ENCODE data around the gene WNT10A.

WNT10A gene

GRCh38 chr2:218858138-218858445 lies 22.6 kb upstream of the WNT10A start:
- H3K27me3 ChIP-seq (ENCODE audit: low read depth, low read length) = peaks cover 60% of the 10 kb centered on the region
- H3K9me3 ChIP-seq (ENCODE audit: control insufficient read depth in 1 of 2, low read length in 2 of 2) = no peaks in the 10 kb centered on the region
- H3K4me3 ChIP-seq (ENCODE audit: low read depth in 1 of 2, low read length in 2 of 2) = no peak overlapping the region
- peaks cover 0 to 24% of the 10 kb centered on the region in 2 donors for H3K4me1 ChIP-seq (ENCODE audit: control insufficient read depth in 1 of 2, insufficient read depth in 2 of 2, low read length in 2 of 2)
- H3K27ac ChIP-seq (ENCODE audit: low read length) = no peak overlapping the region
- H3K36me3 ChIP-seq (ENCODE audit: control insufficient read depth in 1 of 2, insufficient read depth in 2 of 2, low read length in 2 of 2) = no peaks in the 10 kb centered on the region

GRCh38 chr2:218858671-218859555 lies 21.7 kb upstream of the WNT10A start:
- peaks cover 0 to 21% of the 10 kb centered on the region in 2 donors for H3K4me1 ChIP-seq (ENCODE audit: control insufficient read depth in 1 of 2, insufficient read depth in 2 of 2, low read length in 2 of 2)
- peaks cover 52% of the 10 kb centered on the region for H3K27me3 ChIP-seq (ENCODE audit: low read depth, low read length)
- H3K4me3 ChIP-seq (ENCODE audit: low read depth in 1 of 2, low read length in 2 of 2) = peak overlapping the region in 1 of 2 donors; percentile 21
- H3K36me3 ChIP-seq (ENCODE audit: control insufficient read depth in 1 of 2, insufficient read depth in 2 of 2, low read length in 2 of 2) = no peaks in the 10 kb centered on the region
- no peaks in the 10 kb centered on the region for H3K9me3 ChIP-seq (ENCODE audit: control insufficient read depth in 1 of 2, low read length in 2 of 2)
- H3K27ac ChIP-seq (ENCODE audit: low read length) = no peak overlapping the region

GRCh38 chr2:218859556-218859987 lies 21.1 kb upstream of the WNT10A start, which contains the start of gene WNT6:
TSS of gene WNT6 (plus strand) at chr2:218859805. CDS start at chr2:218860038, 233 bp downstream.
- H3K27ac ChIP-seq (ENCODE audit: low read length) = no peak within 1 kb of the TSS
- no peaks in the 10 kb centered on the region for H3K36me3 ChIP-seq (ENCODE audit: control insufficient read depth in 1 of 2, insufficient read depth in 2 of 2, low read length in 2 of 2)
- H3K27me3 ChIP-seq (ENCODE audit: low read depth, low read length) = peaks cover 48% of the 10 kb centered on the region
- peak within 1 kb of the TSS in 1 of 2 donors; percentile 47 for H3K4me3 ChIP-seq (ENCODE audit: low read depth in 1 of 2, low read length in 2 of 2)
- peaks cover 0 to 21% of the 10 kb centered on the region in 2 donors for H3K4me1 ChIP-seq (ENCODE audit: control insufficient read depth in 1 of 2, insufficient read depth in 2 of 2, low read length in 2 of 2)
- H3K9me3 ChIP-seq (ENCODE audit: control insufficient read depth in 1 of 2, low read length in 2 of 2) = no peaks in the 10 kb centered on the region

GRCh38 chr2:218859988-218860831 lies 20.4 kb upstream of the WNT10A start:
- H3K27me3 ChIP-seq (ENCODE audit: low read depth, low read length) = peaks cover 46% of the 10 kb centered on the region
- H3K9me3 ChIP-seq (ENCODE audit: control insufficient read depth in 1 of 2, low read length in 2 of 2) = no peaks in the 10 kb centered on the region
- H3K36me3 ChIP-seq (ENCODE audit: control insufficient read depth in 1 of 2, insufficient read depth in 2 of 2, low read length in 2 of 2) = no peaks in the 10 kb centered on the region
- H3K4me1 ChIP-seq (ENCODE audit: control insufficient read depth in 1 of 2, insufficient read depth in 2 of 2, low read length in 2 of 2) = peaks cover 0 to 21% of the 10 kb centered on the region in 2 donors
- no peak overlapping the region for H3K27ac ChIP-seq (ENCODE audit: low read length)
- peak overlapping the region in 1 of 2 donors; percentile 47 for H3K4me3 ChIP-seq (ENCODE audit: low read depth in 1 of 2, low read length in 2 of 2)

- no peak overlapping the region for H3K4me3 ChIP-seq (ENCODE audit: low read depth in 1 of 2, low read length in 2 of 2)
- H3K9me3 ChIP-seq (ENCODE audit: control insufficient read depth in 1 of 2, low read length in 2 of 2) = no peaks in the 10 kb centered on the region
- H3K4me1 ChIP-seq (ENCODE audit: control insufficient read depth in 1 of 2, insufficient read depth in 2 of 2, low read length in 2 of 2) = peaks cover 0 to 21% of the 10 kb centered on the region in 2 donors
- peaks cover 43% of the 10 kb centered on the region for H3K27me3 ChIP-seq (ENCODE audit: low read depth, low read length)
- H3K36me3 ChIP-seq (ENCODE audit: control insufficient read depth in 1 of 2, insufficient read depth in 2 of 2, low read length in 2 of 2) = no peaks in the 10 kb centered on the region
- no peak overlapping the region for H3K27ac ChIP-seq (ENCODE audit: low read length)
Observed at GRCh38 chr2:218860950-218861381, 19.7 kb upstream of the WNT10A start.

- Histone ChIP-seq H3K4me3 (ENCODE audit: low read depth in 1 of 2, low read length in 2 of 2) (no peak overlapping the region), H3K27ac (ENCODE audit: low read length) (no peak overlapping the region), H3K27me3 (ENCODE audit: low read depth, low read length) (peaks cover 39% of the 10 kb centered on the region), H3K9me3 (ENCODE audit: control insufficient read depth in 1 of 2, low read length in 2 of 2) (no peaks in the 10 kb centered on the region), H3K4me1 (ENCODE audit: control insufficient read depth in 1 of 2, insufficient read depth in 2 of 2, low read length in 2 of 2) (peaks cover 0 to 21% of the 10 kb centered on the region in 2 donors), H3K36me3 (ENCODE audit: control insufficient read depth in 1 of 2, insufficient read depth in 2 of 2, low read length in 2 of 2) (no peaks in the 10 kb centered on the region)
Observed at GRCh38 chr2:218861645-218862318, 18.9 kb upstream of the WNT10A start.

GRCh38 chr2:218863021-218863520 lies 17.6 kb upstream of the WNT10A start:
- Histone ChIP-seq H3K9me3 (ENCODE audit: control insufficient read depth in 1 of 2, low read length in 2 of 2) (no peaks in the 10 kb centered on the region), H3K4me3 (ENCODE audit: low read depth in 1 of 2, low read length in 2 of 2) (no peak overlapping the region), H3K36me3 (ENCODE audit: control insufficient read depth in 1 of 2, insufficient read depth in 2 of 2, low read length in 2 of 2) (no peaks in the 10 kb centered on the region), H3K4me1 (ENCODE audit: control insufficient read depth in 1 of 2, insufficient read depth in 2 of 2, low read length in 2 of 2) (peaks cover 0 to 21% of the 10 kb centered on the region in 2 donors), H3K27ac (ENCODE audit: low read length) (no peak overlapping the region), H3K27me3 (ENCODE audit: low read depth, low read length) (peaks cover 31% of the 10 kb centered on the region)

GRCh38 chr2:218865396-218865795 lies 15.3 kb upstream of the WNT10A start:
- Histone ChIP-seq H3K4me3 (ENCODE audit: low read depth in 1 of 2, low read length in 2 of 2) (no peak overlapping the region), H3K4me1 (ENCODE audit: control insufficient read depth in 1 of 2, insufficient read depth in 2 of 2, low read length in 2 of 2) (peaks cover 0 to 8% of the 10 kb centered on the region in 2 donors), H3K27me3 (ENCODE audit: low read depth, low read length) (peaks cover 24% of the 10 kb centered on the region), H3K27ac (ENCODE audit: low read length) (no peak overlapping the region), H3K9me3 (ENCODE audit: control insufficient read depth in 1 of 2, low read length in 2 of 2) (no peaks in the 10 kb centered on the region), H3K36me3 (ENCODE audit: control insufficient read depth in 1 of 2, insufficient read depth in 2 of 2, low read length in 2 of 2) (no peaks in the 10 kb centered on the region)

- peaks cover 0 to 5% of the 10 kb centered on the region in 2 donors for H3K4me1 ChIP-seq (ENCODE audit: control insufficient read depth in 1 of 2, insufficient read depth in 2 of 2, low read length in 2 of 2)
- H3K36me3 ChIP-seq (ENCODE audit: control insufficient read depth in 1 of 2, insufficient read depth in 2 of 2, low read length in 2 of 2) = no peaks in the 10 kb centered on the region
- no peak overlapping the region for H3K4me3 ChIP-seq (ENCODE audit: low read depth in 1 of 2, low read length in 2 of 2)
- H3K27ac ChIP-seq (ENCODE audit: low read length) = no peak overlapping the region
- peaks cover 26% of the 10 kb centered on the region for H3K27me3 ChIP-seq (ENCODE audit: low read depth, low read length)
- no peaks in the 10 kb centered on the region for H3K9me3 ChIP-seq (ENCODE audit: control insufficient read depth in 1 of 2, low read length in 2 of 2)
Observed at GRCh38 chr2:218865999-218866398, 14.7 kb upstream of the WNT10A start.

GRCh38 chr2:218867900-218868299 lies 12.8 kb upstream of the WNT10A start:
- no peaks in the 10 kb centered on the region for H3K36me3 ChIP-seq (ENCODE audit: control insufficient read depth in 1 of 2, insufficient read depth in 2 of 2, low read length in 2 of 2)
- H3K27me3 ChIP-seq (ENCODE audit: low read depth, low read length) = peaks cover 35% of the 10 kb centered on the region
- no peaks in the 10 kb centered on the region for H3K9me3 ChIP-seq (ENCODE audit: control insufficient read depth in 1 of 2, low read length in 2 of 2)
- no peak overlapping the region for H3K4me3 ChIP-seq (ENCODE audit: low read depth in 1 of 2, low read length in 2 of 2)
- H3K4me1 ChIP-seq (ENCODE audit: control insufficient read depth in 1 of 2, insufficient read depth in 2 of 2, low read length in 2 of 2) = peaks cover 0 to 15% of the 10 kb centered on the region in 2 donors
- no peak overlapping the region for H3K27ac ChIP-seq (ENCODE audit: low read length)

All from muscle layer of duodenum (tissue), 2 donors.